Spinal cord (tissue), 10 donors: Measurements from ENCODE around the gene ADGRL2. TPM values are rescaled to one million over a fixed set of nuclear protein-coding genes. Genes with fewer than 3 reads are reported as not detected.
"Not testable (repeated sequence)": the region's sequence is repeated elsewhere in the genome, so short reads cannot be mapped to it uniquely, and the experiment has no call there.

Experiments
- DNase-seq, 6 donors: peaks; one replicate each; pipeline versions ENCODE4 v3.0.0 to v3.0.0-alpha.2; 2013 to 2015; ENCODE audit warnings: low spot score in 6 of 6, low read depth in 4 of 6
- H3K27ac ChIP-seq: one replicate; pipeline ENCODE4 v1.5.1; 2013; ENCODE audit warnings: low read depth, low read length, control low read depth
- H3K27me3 ChIP-seq: one replicate; pipeline ENCODE4 v1.6.1; 2013; ENCODE audit warnings: low read length; ENCODE audit not compliant: control insufficient read depth, insufficient read depth
- H3K36me3 ChIP-seq: one replicate; pipeline ENCODE4 v1.6.1; 2013; ENCODE audit warnings: low read length; ENCODE audit not compliant: control insufficient read depth, insufficient read depth
- H3K4me1 ChIP-seq: one replicate; pipeline ENCODE4 v1.6.1; 2013; ENCODE audit warnings: low read length; ENCODE audit not compliant: control insufficient read depth, insufficient read depth
- H3K4me3 ChIP-seq: one replicate; pipeline ENCODE4 v1.5.1; 2013; ENCODE audit warnings: low read depth, low read length, control low read depth
- H3K9me3 ChIP-seq: one replicate; pipeline ENCODE4 v1.6.1; 2013; ENCODE audit warnings: low read length; ENCODE audit not compliant: control insufficient read depth, insufficient read depth
- WGBS: methylation state at CpG from one replicate; pipeline ENCODE4 v1.1.5; 2013; ENCODE audit warnings: missing lambda C conversion rate; ENCODE audit not compliant: insufficient coverage; 5-methylcytosine and 5-hydroxymethylcytosine counted together
- polyA plus RNA-seq, 2 donors: library from polyadenylated mRNA; unstranded; fragments of 120-200 nt; gene quantifications; one replicate each; pipeline ENCODE4 v1.2.1, GENCODE V29; 2013; ENCODE audit not compliant: insufficient read length in 2 of 2
- total RNA-seq, 2 donors: library from RNA; depleted of rRNA in 1 of 2; stranded (reverse); fragments of 120-200 nt in 1 of 2; fragments of >200 nt in 1 of 2; gene quantifications; one replicate each; pipeline versions ENCODE4 v1.2.3 to v1.2.4, GENCODE V29; 2013 to 2014
- donor health status: healthy.

Gene ADGRL2
- total and polyA plus RNA-seq, 4 donors: 87.9 to 176 (median 103) TPM

DNA sequence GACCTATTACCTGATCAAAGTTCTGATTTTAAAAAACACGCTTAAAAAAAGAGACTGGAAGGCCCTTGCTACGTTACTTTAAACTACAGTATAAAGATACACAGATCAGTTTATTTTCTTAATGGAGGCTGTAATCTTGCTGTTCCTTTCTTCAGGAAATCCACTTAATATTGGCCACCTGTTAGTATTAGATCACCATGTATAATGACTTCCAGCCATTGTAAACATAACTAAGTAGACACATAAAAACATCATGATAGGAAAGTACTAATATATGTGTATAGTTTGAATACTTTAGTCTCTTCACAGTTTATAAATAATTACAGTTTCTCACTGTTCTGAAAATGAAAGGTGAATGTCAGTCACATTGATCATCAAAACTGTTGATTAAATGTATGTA is 68.6 kb downstream of the ADGRL2 start:
- H3K4me1 ChIP-seq: no peaks in the 10 kb centered on the region
- H3K9me3 ChIP-seq: no peaks in the 10 kb centered on the region
- H3K4me3 ChIP-seq: no peak overlapping the region
- no peak for DNase-seq
- no peak overlapping the region for H3K27ac ChIP-seq
- H3K27me3 ChIP-seq: no peaks in the 10 kb centered on the region
- WGBS: no CpG with 5 or more reads among the region's 2 CpGs
- no peaks in the 10 kb centered on the region for H3K36me3 ChIP-seq

- not testable (repeated sequence) for H3K27ac ChIP-seq, H3K4me3 ChIP-seq, H3K4me1 ChIP-seq, DNase-seq, H3K27me3 ChIP-seq, H3K9me3 ChIP-seq, H3K36me3 ChIP-seq
- no CpG with 5 or more reads among the region's 3 CpGs for WGBS
These were observed 70.4 kb downstream of the ADGRL2 start for GRCh38 chr1:81871091-81871490.

- Histone ChIP-seq H3K4me3 (no peak overlapping the region), H3K27me3 (no peaks in the 10 kb centered on the region), H3K27ac (no peak overlapping the region), H3K4me1 (no peaks in the 10 kb centered on the region), H3K9me3 (no peaks in the 10 kb centered on the region), H3K36me3 (no peaks in the 10 kb centered on the region)
- WGBS: no CpG with 5 or more reads among the region's 1 CpG
- DNase-seq: no peak
These were observed 73.2 kb downstream of the ADGRL2 start for GRCh38 chr1:81873946-81874345.

GRCh38 chr1:81874461-81874860 is 73.7 kb downstream of the ADGRL2 start:
- Histone ChIP-seq H3K27me3 (no peaks in the 10 kb centered on the region), H3K9me3 (no peaks in the 10 kb centered on the region), H3K36me3 (no peaks in the 10 kb centered on the region), H3K4me3 (no peak overlapping the region), H3K27ac (no peak overlapping the region), H3K4me1 (no peaks in the 10 kb centered on the region)
- no CpG with 5 or more reads among the region's 1 CpG for WGBS
- no peak for DNase-seq

DNA sequence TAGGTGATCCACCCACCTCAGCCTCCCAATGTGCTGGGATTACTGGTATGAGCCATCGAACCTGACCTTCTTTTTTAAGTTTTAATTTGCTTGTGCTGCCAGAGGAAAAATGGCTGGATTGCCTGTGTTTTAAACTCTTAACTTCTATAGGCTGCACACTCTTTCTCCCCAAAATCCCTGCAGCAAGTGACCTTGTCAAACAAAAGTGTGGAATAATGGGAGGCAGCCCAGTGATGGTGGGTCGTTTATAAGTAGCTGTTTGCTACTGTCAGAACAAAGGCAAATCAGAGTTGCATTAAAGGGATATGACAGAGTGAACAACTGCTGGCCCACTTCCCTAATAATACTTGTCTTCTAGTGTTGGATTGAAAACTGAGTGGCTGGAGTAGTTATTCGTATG is 74.2 kb downstream of the ADGRL2 start:
- WGBS: 20% methylated on average over 1 of the region's 3 CpGs
- Histone ChIP-seq H3K36me3 (no peaks in the 10 kb centered on the region), H3K4me1 (no peaks in the 10 kb centered on the region), H3K27ac (no peak overlapping the region), H3K9me3 (no peaks in the 10 kb centered on the region), H3K4me3 (no peak overlapping the region), H3K27me3 (no peaks in the 10 kb centered on the region)
- DNase-seq: no peak

DNA sequence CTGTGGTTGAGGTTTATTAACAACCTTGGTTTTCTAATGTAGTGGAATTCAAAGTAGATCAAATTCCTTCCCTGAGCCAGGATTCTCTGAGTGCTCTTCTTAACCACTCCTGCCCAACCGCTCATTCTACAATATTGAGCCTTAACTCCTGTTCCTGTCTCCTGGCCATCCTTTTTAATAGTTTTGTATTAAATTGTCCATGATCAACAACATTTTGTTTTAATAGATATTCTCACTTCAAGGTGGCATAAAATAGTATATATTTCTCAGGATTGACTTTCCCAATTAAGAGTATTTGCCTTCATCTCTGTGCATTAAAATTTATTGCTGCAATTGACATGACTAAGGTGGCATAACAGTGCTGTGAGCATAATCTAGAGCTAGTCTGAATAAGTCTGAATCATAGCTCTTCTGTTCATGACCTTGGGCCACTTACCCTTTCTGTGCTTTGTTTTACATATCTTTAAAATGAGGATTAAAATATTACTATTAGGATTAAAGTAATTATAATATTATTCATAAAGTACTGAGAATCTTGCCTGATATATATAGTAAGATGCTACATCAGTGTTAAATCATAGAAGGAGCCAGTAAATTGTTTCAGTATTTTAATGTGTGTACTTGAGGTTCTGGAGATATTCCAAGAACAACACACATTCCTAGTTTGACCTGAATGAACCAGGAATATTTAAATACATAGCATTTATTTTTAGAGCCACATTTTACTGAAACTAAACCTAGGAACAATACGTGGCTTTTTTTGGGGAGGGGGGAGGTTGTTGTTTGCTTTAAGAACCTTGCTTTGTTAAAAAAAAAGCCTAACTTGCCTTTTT is 76.4 kb downstream of the ADGRL2 start:
- Histone ChIP-seq H3K27ac (no peak overlapping the region), H3K36me3 (no peaks in the 10 kb centered on the region), H3K27me3 (no peaks in the 10 kb centered on the region), H3K9me3 (no peaks in the 10 kb centered on the region), H3K4me1 (no peaks in the 10 kb centered on the region), H3K4me3 (no peak overlapping the region)
- no peak for DNase-seq
- WGBS: no CpG with 5 or more reads among the region's 2 CpGs

DNA sequence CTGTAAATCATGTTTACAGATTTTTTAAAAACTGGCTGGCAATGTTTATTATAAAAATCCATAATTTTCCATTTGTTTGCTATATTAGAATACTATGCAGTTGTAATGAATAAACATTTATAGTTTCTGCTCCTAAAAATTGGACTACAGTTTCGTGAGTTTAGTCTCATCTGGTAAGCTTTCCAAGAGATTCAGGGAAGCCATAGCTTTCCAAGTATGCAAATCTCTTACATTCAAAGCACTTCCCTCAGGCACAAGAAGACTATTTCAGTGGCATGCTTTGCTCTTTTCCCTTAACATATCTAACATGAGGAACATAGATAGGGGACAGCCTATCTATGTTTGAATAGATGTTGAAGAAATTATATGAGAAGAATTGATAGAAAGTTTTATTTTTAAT is 77.2 kb downstream of the ADGRL2 start:
- Histone ChIP-seq H3K9me3 (no peaks in the 10 kb centered on the region), H3K27ac (no peak overlapping the region), H3K27me3 (no peaks in the 10 kb centered on the region), H3K4me1 (no peaks in the 10 kb centered on the region), H3K4me3 (no peak overlapping the region), H3K36me3 (no peaks in the 10 kb centered on the region)
- WGBS: no CpG with 5 or more reads among the region's 1 CpG
- peak in 2 of 6 donors; percentile 50 to 70 for DNase-seq

DNA sequence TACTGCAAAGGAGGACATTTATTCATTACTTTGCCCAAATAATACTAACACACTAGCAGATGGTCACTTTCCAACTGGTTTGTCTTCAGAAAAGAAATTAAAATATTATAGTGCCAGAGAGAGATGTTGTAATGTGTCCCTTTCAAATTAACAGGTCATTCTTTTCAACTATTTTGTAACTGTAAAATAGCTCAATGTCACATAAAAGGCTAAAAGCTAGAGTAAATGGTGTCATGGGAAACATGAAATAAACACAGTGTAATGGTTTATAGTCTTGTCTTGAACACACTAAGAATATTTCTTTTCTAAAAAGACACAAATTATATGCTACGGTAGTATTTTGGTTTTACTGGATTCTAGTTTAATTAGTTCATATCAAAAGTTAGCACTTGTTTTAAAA is 77.8 kb downstream of the ADGRL2 start:
- DNase-seq: peak in 1 of 6 donors; percentile 43
- WGBS: no CpG with 5 or more reads among the region's 1 CpG

DNA sequence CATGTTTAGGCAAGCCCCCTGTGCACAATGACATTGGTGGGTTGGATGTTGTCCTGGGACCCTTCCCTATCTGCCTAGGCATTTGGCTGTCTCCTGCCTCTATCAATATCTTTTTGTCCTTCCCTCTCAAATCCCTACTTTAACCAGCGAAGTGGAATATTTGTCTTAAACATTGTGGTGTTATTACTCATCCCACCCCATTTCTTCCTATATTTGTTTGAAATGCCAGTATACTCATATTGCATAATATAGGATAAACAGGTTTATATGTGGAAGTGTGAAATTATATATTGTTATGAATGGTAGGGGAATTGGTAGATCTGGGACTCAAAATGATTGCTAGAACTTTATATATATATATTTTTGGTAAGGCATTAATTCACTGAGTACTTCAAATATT is 80.0 kb downstream of the ADGRL2 start:
- no peak overlapping the region for H3K4me3 ChIP-seq
- no peak for DNase-seq
- H3K27me3 ChIP-seq: no peaks in the 10 kb centered on the region
- H3K36me3 ChIP-seq: no peaks in the 10 kb centered on the region
- H3K9me3 ChIP-seq: no peaks in the 10 kb centered on the region
- no CpG with 5 or more reads among the region's 1 CpG for WGBS
- no peaks in the 10 kb centered on the region for H3K4me1 ChIP-seq
- H3K27ac ChIP-seq: no peak overlapping the region

More for the DNA sequence above, 77.8 kb downstream of the ADGRL2 start:
- Histone ChIP-seq H3K9me3 (no peaks in the 10 kb centered on the region), H3K27ac (no peak overlapping the region), H3K36me3 (no peaks in the 10 kb centered on the region), H3K4me3 (no peak overlapping the region), H3K27me3 (no peaks in the 10 kb centered on the region), H3K4me1 (no peaks in the 10 kb centered on the region)

- H3K36me3 ChIP-seq: no peaks in the 10 kb centered on the region
- H3K4me3 ChIP-seq: no peak overlapping the region
- H3K27me3 ChIP-seq: no peaks in the 10 kb centered on the region
- H3K4me1 ChIP-seq: no peaks in the 10 kb centered on the region
- no peaks in the 10 kb centered on the region for H3K9me3 ChIP-seq
- WGBS: 50% methylated on average over 2 of the region's 4 CpGs
- peak in 2 of 6 donors; percentile 29 to 62 for DNase-seq
- no peak overlapping the region for H3K27ac ChIP-seq
These were observed 84.6 kb downstream of the ADGRL2 start for GRCh38 chr1:81885291-81885690.
